Kidney glomerular epithelial cell (primary cell): ENCODE measurements around the gene NGB.

ENCODE experiments used
- DNase-seq: peaks from one replicate; lab custom pipeline; 2025; lab: John Stamatoyannopoulos, UW

Gene NGB

DNA sequence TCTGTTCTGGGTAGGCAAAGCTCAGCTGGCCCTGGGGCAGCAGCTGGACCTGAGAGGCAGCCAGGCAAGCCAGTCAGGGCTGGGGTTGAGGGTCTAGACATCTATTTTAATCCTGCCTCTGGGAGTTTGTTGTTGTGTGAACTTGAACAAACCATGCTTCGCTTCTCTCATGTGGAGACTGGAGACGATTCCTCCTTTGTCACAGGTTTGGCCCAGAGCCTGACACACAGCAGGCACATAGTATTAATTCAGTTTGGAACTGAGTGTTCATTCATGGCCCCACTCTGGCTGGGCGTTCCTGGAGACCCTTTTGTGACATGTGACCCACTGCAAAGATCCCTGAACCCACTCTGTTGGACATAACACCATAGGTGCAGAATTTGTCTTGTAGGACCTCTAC lies 39.3 kb downstream of the NGB start:
- no peak for DNase-seq

GRCh38 chr14:77230914-77231313 lies 40.1 kb downstream of the NGB start:
- DNase-seq, result no peak

- no peak for DNase-seq
Observed at GRCh38 chr14:77228056-77228455, 43.0 kb downstream of the NGB start.

GRCh38 chr14:77225892-77226557 lies 45.0 kb downstream of the NGB start:
- DNase-seq, result no peak

GRCh38 chr14:77225254-77225653 lies 45.8 kb downstream of the NGB start:
- DNase-seq, result no peak

GRCh38 chr14:77224212-77224611 lies 46.8 kb downstream of the NGB start:
- no peak for DNase-seq

GRCh38 chr14:77222546-77223225 lies 48.3 kb downstream of the NGB start:
- DNase-seq, result no peak

GRCh38 chr14:77221241-77221871 lies 49.6 kb downstream of the NGB start:
- DNase-seq, result no peak

- no peak for DNase-seq
Observed at GRCh38 chr14:77220246-77221017, 50.6 kb downstream of the NGB start.

DNA sequence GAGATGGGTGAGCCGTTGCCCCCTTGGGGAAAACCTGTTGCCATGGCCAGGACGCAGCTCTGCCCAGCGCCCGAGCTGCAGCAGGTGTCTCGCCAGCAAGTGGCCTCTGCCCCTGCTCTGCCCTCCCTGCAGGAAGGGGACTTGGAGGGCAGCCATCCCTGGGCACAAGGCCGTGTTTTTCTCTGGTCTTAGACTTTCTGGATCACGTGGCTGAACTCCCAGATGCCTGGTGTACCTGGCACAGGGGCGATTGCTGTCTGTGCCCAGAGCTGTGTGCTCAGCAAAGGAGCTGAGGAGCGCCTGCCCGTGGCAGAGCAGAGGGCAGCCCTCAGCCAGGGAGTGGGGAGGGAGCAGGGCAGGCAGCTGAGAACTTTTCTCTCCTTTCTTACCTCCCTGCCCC lies 51.4 kb downstream of the NGB start:
- no peak for DNase-seq

DNA sequence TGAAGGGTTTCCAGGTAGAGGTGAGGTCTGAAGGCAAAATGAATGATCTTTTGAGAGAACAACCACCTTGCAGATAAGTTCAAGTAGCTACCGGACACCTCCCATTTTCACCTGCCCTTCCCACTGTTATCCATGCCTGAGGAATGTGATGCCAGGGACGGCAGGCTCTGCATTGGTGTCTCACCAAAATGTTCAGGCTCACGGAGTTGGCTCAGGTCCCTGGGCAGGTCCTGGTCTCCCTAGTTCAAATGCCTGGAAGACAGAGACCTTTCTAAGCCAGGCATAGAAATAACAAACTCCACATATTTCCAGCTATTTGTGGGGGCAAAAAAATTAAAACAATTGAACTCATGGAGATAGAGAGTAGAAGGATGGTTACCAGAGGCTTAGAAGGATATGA lies 53.5 kb downstream of the NGB start:
- no peak for DNase-seq
